ENCODE results near the gene MADD.

MADD gene

GRCh38 chr11:47340010-47340409, 70.1 kb downstream of the MADD start:
- no peak for DNase-seq (ENCODE audit: low read depth)

DNA sequence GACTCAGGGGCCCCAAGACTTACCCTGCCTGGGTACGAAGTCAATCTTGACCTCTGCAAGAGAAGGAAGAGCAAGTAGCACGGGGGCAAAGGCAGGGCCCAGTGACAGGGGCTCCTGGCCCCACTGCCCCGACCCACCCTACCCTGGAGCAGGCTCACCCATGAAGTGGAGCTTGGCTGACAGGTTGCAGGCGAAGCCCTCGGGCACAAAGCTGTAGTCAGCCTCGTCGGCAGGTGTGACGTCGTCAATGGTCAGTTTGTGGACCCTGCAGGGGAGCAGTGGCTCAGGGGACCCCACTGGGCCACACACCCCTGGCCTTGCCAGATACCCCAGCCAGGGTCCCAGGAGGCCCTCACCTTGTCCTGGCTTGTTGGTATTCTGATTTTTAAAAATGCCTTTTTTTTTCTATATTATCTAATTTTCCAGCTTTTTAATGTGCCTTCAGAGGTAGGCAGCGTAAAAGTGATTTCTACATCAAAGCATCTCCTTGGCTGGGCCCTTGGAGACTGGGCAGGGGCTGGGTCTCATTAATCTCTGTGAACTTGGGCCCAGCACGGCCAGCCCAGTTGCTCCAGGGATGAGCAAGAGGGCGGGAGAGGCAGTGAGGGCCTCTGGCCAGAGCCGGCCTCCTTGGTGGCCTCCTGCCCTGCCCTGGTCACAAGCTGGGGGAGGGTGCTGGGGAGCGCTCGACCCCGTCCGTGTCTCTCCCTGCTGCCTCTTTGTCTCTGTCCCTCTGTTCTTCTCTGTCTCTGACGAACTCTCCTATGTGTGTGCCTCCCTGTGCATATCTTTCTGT, 71.2 kb downstream of the MADD start:
- no peak for DNase-seq (ENCODE audit: low read depth)

DNA sequence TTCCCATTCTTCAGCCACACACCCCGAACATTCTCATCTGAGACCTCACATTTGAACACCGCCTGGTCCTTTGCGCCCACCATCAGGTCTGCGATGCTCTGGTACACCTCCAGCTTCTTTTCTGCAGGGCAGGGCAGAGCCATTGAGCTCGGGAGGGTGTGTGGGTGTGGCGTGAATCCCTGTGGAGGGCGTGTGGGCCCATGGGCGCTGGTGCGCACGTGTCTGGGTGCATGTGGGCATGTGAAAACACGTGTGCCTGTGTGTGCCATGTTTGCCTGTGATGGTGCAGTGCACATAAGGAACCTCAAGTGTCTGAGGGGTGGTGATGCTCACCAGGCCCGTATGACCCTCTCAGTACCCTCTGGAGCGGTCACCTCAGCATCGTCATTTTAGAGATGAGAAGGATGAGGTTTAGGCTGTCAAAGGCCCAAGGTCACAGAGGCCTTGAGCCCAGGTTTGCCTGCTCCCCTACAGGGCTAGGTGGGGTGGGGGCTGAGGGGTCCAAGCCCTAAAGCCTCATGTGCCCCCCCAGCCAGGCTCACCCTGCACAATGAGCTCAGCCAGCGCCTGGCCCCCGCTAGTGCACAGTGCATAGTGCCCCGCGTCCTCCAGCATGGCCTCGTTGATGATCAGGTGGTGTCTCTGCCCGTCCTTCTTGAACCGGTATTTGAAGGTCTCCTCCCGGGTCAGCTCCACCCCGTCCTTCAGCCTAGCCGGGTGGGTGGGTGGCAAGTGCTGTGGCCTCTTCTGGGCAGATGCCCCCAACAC, 72.3 kb downstream of the MADD start:
- DNase-seq (ENCODE audit: low read depth), result no peak

DNA sequence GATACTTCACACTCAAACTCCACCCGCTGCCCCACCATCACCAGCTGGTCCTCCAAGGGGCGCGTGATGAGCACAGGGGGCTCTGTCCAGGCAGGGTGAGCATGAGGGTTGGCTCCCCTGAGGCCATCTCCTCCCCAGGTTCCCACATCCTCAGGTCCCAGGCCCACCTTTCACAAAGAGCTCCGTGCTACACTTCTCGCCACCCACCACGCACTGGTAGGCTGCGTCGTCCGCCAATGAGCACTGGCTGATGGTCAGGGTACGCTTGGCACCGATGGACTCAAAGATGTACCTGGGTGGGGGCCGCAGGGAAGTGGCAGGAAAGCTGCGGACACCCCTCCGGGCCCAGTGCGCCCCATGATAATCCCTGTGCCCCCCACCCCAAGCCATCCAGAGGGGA, 72.9 kb downstream of the MADD start:
- no peak for DNase-seq (ENCODE audit: low read depth)

GRCh38 chr11:47345890-47346563, 76.1 kb downstream of the MADD start:
- DNase-seq (ENCODE audit: low read depth), result no peak

GRCh38 chr11:47347137-47347536, 77.2 kb downstream of the MADD start:
- DNase-seq (ENCODE audit: low read depth), result no peak

- no peak for DNase-seq (ENCODE audit: low read depth)
These were observed 78.3 kb downstream of the MADD start for GRCh38 chr11:47348131-47348802.

DNA sequence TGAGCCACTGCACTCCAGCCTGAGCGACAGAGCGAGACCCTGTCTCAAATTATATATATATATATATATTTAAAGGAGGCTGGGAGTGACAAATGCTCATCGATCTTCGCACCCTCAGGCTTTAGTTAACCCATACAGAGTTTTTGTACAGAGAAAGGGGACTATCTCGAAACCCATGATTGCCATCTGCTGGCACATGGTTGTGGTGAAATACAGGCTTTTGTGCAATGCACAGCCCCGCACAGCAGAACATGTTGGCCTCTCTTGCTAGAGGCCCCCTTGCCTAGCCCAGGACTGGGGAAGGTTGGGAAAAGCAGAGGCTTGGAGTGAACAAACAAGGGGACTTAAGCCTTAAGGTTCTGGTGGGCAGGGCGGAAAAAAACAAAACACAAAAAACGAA, 78.9 kb downstream of the MADD start:
- no peak for DNase-seq (ENCODE audit: low read depth)

DNA sequence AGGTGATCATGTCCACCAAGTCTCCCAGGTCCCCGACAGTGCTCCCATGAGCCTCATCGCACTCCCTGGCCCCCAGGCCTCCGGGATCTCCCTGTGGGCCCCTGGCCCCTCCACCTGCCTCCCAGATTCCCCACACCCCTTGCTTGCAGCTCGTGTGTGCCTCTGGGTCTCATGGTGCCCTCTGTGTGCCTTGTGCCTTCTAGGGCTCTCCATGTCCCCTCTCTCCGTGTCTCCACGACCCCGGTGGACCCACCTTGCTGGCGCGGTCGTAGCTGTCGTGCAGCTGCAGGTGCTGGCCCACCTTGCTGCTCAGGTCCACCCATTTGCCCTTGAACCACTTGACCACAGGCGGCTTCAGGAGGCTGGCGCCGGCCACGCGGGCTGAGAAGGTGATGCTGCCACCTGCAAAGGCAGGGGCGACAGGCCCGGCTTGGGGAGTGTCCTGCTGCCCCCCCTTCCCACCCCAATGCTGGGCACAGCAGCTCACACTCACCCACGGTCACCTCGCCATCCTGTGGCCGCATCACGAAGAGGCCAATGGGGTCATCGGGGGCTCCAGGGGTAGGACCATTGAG, 79.7 kb downstream of the MADD start:
- DNase-seq (ENCODE audit: low read depth), result no peak

GRCh38 chr11:47350315-47350714, 80.4 kb downstream of the MADD start:
- DNase-seq (ENCODE audit: low read depth), result no peak

DNA sequence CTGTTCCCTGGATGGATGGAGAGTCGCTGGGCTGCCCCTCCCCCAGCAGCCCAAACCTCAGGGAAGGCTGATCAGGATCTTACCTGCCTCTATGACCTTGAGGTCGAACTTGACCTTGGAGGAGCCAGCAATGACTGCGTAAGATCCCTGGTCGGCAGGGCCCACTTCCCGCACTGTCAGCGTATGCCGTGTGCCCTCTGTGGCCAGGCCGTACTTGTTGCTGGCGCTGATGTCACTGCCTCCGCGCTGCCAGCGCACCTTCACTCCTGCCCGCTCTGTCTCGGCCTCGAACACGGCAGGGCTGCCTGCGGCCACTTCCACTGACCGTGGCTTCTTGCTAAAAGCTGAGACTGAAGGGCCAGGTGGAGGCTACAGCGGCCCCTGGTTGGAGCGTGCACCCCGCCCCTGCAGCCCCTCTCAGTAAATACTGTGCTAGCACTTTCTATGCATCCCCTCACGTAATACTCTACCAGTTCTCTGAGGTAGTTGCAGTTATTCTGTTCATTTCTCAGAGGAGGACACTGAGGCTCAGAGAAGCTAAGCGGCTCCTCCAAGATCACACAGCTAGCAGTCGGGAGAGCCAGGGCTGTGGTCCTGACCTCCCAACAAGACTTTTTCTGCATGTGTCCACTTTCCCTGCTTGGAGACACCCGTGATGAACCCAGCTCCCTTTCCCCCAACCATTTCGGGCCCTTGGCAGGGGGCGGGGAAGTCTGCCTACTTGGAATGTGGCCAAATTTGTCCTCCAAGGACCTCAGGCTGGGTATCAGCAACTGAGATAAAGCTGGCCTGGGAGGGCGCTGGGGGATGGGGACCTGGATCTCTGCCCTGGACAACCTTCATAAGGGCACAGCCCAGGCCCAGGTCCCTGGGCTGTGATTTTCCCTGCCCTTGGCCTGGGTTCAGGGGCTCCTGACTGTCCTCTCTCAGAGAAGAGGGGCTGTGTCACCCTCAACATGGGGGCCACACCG, 81.5 kb downstream of the MADD start:
- no peak for DNase-seq (ENCODE audit: low read depth)

GRCh38 chr11:47352556-47352955, 82.6 kb downstream of the MADD start, which contains the start of gene MYBPC3:
MYBPC3 (minus strand) TSS chr11:47352702; CDS start chr11:47352647, 55 bp downstream.
- DNase-seq (ENCODE audit: low read depth), result no peak

GRCh38 chr11:47353978-47354774, 84.2 kb downstream of the MADD start:
- no peak for DNase-seq (ENCODE audit: low read depth)

GRCh38 chr11:47354913-47355282, 85.0 kb downstream of the MADD start:
- DNase-seq (ENCODE audit: low read depth), result no peak

DNA sequence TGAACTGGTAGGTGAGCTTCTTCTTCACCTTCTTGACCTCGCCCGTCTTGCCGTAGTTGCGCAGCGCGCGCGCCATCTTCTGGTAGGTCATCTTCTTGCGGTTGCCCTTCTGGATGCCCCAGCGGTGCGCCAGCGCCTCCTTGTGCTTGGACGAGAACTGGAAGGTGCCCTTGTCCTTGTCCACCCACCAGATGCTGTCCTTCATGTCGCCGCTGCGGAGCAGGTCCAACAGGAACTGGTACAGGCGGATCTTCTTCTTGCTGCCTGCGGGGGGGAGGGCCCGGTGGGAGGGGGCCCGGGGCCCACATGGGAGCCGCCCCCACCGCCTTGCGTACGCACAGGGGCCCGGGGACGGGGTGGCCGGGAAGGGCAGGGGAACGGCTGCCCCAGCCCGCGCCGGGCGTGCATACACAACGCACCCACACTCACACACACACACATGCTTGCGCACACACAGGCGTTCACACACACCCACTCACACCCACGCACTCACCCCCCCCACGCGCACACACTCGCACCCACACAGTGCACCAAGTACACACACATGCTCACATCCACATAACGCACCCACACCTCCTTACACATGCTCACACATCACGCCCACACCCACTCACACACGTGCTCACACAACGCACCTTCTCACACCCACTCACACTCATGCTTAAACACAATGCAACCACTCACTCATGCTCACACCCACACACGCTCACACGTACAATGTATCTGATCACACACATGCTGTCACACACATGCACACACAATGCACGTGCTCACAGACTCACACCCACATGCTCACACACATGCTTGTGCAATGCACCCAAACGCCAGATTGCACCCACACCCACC, 85.6 kb downstream of the MADD start:
- no peak for DNase-seq (ENCODE audit: low read depth)

- DNase-seq (ENCODE audit: low read depth), result no peak
These were observed 86.4 kb downstream of the MADD start for GRCh38 chr11:47356129-47356997.

DNA sequence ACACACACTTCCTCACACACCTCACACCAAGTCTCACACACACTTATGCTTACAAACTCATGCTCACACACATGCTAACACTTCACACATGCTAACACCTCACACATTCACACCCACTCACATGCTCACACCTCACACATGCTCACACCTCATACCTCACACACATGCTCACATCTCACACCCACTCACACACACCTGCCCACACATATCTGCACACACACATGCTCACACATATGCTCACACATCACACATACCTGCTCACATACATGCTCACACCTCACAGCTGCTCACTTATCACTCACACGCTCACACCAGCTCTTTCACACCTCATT, 87.0 kb downstream of the MADD start:
- no peak for DNase-seq (ENCODE audit: low read depth)
